ENCODE results near the gene TRPM3.

GRCh38 chr9:70574151-70574837 is 547.1 kb downstream of the TRPM3 start:
- no peak for TF ChIP-seq REST (IDR thresholded peaks at IDR 0.05; ENCODE audit: insufficient read depth in 1 of 2, low read depth in 2 of 2, low read length in 1 of 2)
- TF ChIP-seq CTCF (IDR thresholded peaks at IDR 0.05), result no peak
- TF ChIP-seq POLR2AphosphoS5 (IDR thresholded peaks at IDR 0.05; ENCODE audit: low read depth, low read length), result no peak
- no peak for TF ChIP-seq SIN3A (IDR thresholded peaks at IDR 0.05; ENCODE audit: borderline replicate concordance, insufficient read depth, low read depth, low read length)
- no peak for TF ChIP-seq TCF7L2 (IDR thresholded peaks at IDR 0.05; ENCODE audit: low read depth, low read length)

Data from Panc1 (cell line).